NCI-H1694 (cell line): ENCODE results near the gene CTH.
"Not testable (repeated sequence)": the region's sequence is repeated elsewhere in the genome, so short reads cannot be mapped to it uniquely, and the experiment has no call there.

Experiments used
- DNase-seq: peaks from one replicate; lab custom pipeline; 2025; lab: John Stamatoyannopoulos, UW

The CTH gene

GRCh38 chr1:70455291-70455690, 44.2 kb downstream of the CTH start:
- no peak for DNase-seq

GRCh38 chr1:70458131-70458530, 47.1 kb downstream of the CTH start:
- no peak for DNase-seq

- DNase-seq, result no peak
Measured at GRCh38 chr1:70459496-70460225, 48.6 kb downstream of the CTH start.

DNA sequence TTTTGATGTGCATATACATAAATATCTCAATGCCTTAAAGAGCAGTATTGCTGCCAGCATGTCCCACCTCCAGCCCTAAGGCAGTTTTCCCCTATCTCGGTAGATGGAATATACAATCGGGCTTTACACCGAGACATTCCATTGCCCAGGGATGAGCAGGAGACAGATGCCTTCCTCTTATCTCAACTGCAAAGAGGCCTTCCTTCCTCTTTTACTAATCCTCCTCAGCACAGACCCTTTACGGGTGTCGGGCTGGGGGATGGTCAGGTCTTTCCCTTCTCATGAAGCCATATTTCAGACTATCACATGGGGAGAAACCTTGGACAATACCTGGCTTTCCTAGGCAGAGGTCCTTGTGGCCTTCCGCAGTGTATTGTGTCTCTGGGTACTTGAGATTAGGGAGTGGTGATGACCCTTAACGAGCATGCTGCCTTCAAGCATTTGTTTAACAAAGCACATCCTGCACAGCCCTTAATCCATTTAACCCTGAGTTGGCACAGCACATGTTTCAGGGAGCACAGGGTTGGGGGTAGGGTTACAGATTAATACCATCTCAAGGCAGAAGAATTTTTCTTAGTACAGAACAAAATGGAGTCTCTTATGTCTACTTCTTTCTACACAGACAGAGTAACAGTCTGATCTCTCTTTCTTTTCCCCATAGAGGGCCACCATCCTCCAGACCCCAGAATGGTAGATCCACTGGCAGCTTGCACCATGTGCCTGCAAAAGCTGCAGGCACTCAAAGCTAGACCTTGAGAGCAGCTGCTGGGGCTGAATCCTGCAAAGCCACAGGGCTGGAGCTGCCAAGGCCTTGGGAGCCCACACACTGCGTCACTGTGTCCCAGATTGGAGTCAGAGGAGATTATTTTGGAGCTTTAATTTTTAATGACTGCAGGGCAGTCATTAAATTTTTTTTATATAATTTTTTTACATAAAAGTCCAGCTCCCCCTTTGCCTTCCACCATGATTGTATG, 50.0 kb downstream of the CTH start:
- not testable (repeated sequence) for DNase-seq

- DNase-seq, result no peak
Measured at GRCh38 chr1:70462611-70463010, 51.5 kb downstream of the CTH start.

- no peak for DNase-seq
Measured at GRCh38 chr1:70465911-70466310, 54.8 kb downstream of the CTH start.

DNA sequence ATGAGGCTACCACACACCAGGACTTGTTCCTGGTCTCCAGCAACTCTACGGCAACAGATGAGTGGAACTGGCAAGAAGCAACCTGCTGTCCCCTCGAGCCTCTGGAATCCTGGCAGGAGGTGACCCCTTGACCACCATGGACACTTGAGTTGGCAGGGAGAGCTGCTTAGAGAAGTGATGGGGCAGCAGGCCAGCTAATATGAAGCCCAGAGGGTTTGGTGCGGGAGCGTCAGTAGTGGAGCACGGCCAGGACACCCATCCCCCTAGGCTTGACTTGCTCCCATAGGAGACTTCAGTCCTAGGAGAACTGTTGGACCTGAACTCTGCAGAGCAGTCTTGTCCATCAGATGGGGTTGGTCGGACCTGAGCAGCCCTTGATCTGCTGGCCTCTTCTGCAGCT, 56.5 kb downstream of the CTH start:
- DNase-seq, result no peak

- DNase-seq, result no peak
Measured at GRCh38 chr1:70468180-70468579, 57.1 kb downstream of the CTH start.

DNA sequence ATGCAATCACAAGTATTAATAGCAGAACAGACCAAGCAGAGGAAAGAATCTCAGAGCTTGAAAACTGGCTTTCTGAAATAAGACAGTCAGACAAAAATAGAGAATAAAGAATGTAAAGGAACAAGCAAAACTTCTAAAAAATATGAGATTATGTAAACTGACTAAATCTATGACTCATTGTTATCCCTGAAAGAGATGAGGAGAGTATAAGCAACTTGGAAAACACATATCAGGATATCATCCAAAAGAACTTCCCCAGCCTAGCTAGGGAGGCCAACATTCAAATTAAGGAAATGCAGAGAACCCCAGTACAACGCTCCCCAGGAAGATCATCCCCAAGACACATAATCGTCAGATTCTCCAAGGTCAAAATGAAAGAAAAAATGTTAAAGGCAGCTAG, 58.1 kb downstream of the CTH start:
- DNase-seq, result not testable (repeated sequence)

- DNase-seq, result no peak
Measured at GRCh38 chr1:70475023-70475422, 64.0 kb downstream of the CTH start.

DNA sequence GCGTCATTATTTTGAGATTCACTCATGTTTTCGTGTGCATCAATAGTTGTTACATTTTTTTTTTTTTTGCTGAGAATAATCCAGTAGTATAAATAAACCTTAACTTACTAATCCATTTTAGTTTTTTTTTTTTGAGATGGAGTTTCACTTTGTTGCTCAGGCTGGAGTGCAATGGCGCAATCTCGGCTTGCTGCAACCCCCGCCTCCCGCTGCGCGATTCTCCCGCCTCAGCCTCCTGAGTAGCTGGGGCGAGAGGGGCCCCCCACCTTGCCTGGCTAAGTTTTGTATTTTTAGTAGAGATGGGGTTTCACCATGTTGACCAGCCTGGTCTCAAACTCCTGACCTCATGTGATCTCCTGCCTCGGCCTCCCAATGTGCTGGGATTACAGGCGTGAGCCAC, 66.0 kb downstream of the CTH start:
- no peak for DNase-seq

- not testable (repeated sequence) for DNase-seq
Measured at GRCh38 chr1:70477905-70478304, 66.8 kb downstream of the CTH start.

- no peak for DNase-seq
Measured at GRCh38 chr1:70483342-70483741, 72.3 kb downstream of the CTH start.

DNA sequence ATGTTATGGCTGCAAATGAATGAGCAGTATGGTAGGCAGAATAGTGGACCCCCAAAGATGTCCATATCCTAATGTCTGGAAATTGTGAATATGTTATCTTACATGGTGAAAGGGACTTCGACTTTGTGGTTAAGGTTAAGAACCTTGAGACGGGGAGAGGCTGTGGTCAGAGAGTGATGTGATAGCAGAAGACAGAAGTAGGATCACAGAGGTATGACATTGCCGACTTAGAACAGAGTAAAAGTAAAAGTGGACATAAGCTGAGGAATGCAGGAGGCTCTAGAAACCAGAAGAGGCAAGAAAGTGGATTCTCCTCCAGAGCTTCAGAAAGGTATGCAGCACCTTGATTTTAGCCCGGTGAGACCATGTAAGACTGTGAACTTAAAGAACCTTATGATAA, 74.6 kb downstream of the CTH start:
- no peak for DNase-seq

- DNase-seq, result no peak
Measured at GRCh38 chr1:70486676-70487458, 75.8 kb downstream of the CTH start.

GRCh38 chr1:70487459-70487815, 76.4 kb downstream of the CTH start:
- no peak for DNase-seq

DNA sequence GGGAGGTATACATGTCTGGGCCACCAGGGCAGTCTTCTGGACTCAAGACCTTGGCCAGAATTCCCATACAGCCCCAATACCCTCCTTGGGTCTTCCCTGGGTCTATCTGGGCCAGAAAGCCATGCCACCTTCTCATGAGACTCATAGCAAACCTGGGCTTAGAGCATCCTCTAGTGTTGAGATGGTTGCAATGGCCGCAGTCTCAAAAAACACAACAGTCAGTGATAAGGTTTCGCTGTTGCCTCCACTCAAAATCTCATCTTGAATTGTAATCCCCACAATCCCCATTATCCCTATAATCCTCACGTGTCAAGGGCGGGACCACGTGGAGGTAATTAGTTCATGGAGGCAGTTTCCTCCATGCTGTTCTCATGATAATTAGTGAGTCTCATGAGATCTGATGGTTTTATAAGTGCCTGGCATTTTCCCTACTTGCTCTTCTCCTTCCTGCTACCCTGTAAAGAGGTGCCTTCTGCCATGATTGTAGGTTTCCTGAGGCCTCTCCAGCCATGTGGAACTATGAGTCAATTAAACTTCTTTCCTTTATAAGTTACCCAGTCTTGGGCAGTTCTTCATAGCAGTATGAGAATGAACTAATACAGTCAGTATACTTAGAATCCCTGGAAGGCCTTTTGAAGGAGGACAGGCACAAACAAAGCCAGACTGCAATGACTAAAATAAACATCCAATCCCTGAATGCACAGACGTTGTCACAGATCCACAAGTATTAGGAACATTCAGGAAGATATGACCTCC, 77.0 kb downstream of the CTH start:
- DNase-seq, result peak; percentile 13
